ENCODE data around the gene MSTO1. TPM values are rescaled to one million over a fixed set of nuclear protein-coding genes. Genes with fewer than 3 reads are reported as not detected.
A peak's percentile ranks its signal among the peaks of the same experiment; 100 is the strongest.
"Not testable (repeated sequence)": the region's sequence is repeated elsewhere in the genome, so short reads cannot be mapped to it uniquely, and the experiment has no call there.

Gene MSTO1
- polyA plus RNA-seq (25.4 to 41.1 TPM (median 30.5 TPM) in 3 replicates), polyA minus RNA-seq (39.8 to 71.2 TPM (median 42.2 TPM) in 3 replicates)
- 10.1 TPM for polyA plus RNA-seq (2011; ENCODE audit: low read depth)
- 22.3 and 23.0 TPM in 2 replicates for polyA plus RNA-seq (2011; cell fraction: cytosol; rRNA removed)
- 78.4 and 94.8 TPM in 2 replicates for polyA plus RNA-seq (2011; cell fraction: nucleus; rRNA removed)
- 22.1 and 44.4 TPM in 2 replicates for polyA plus RNA-seq (2012; ENCODE audit: low replicate concordance)
- 19.4 TPM for polyA minus RNA-seq (2011; cell fraction: cytosol; rRNA and poly(A)+ RNA removed)
- 32.3 and 42.7 TPM in 2 replicates for polyA minus RNA-seq (2011; cell fraction: nucleus; rRNA and poly(A)+ RNA removed)

GRCh38 chr1:155609515-155610256 lies at the start of gene MSTO1:
TSS of gene MSTO1 (plus strand) at chr1:155610218. CDS start at chr1:155610249, 31 bp downstream.
- no peaks in the 10 kb centered on the region for H3K9me3 ChIP-seq (ENCODE audit: control insufficient read depth, low read depth, low read length)
- no peaks in the 10 kb centered on the region for H3K9me1 ChIP-seq (ENCODE audit: control insufficient read depth, extremely low read depth, insufficient read depth, low read length)
- no peaks in the 10 kb centered on the region for H3K27me3 ChIP-seq (ENCODE audit: control insufficient read depth, extremely low read depth, insufficient read depth, low read length)
- H3K4me3 ChIP-seq (ENCODE audit: control insufficient read depth in 2 of 3, extremely low read depth in 1 of 3, insufficient read depth in 2 of 3, low read depth in 1 of 3, low read length in 3 of 3): peak within 1 kb of the TSS; percentile 42 to 96 (median 89)
- H3K4me2 ChIP-seq (ENCODE audit: control insufficient read depth, extremely low read depth, insufficient read depth, low read depth, low read length): peak within 1 kb of the TSS; percentile 98
- TF ChIP-seq EZH2 (IDR thresholded peaks at IDR 0.05; ENCODE audit: low read length) (no peak), CTCF (optimal IDR thresholded peaks at IDR 0.05 in 1 of 3, IDR thresholded peaks at IDR 0.05 in 1 of 3, conservative IDR thresholded peaks at IDR 0.05 in 1 of 3; ENCODE audit: extremely low read depth in 1 of 3, insufficient read depth in 2 of 3, low read length in 3 of 3) (no peak)
- dilution Hi-C loops (cut with MboI; ENCODE audit: extremely low pct_ligation_motif_present, low sequenced_read_pairs): no loop called here
- H3K27ac ChIP-seq (ENCODE audit: control insufficient read depth, insufficient read depth, low read length): peak within 1 kb of the TSS; percentile 95
- no peaks in the 10 kb centered on the region for H3K4me1 ChIP-seq (ENCODE audit: control insufficient read depth, extremely low read depth, insufficient read depth, low read length)
- no peaks in the 10 kb centered on the region for H4K20me1 ChIP-seq (ENCODE audit: control insufficient read depth, extremely low read depth, insufficient read depth, low read length)
- FAIRE-seq (peak; percentile 75), DNase-seq (ENCODE audit: low read depth, low spot score) (peak; percentile 91)
- peak within 1 kb of the TSS; percentile 95 for H3K9ac ChIP-seq (ENCODE audit: control insufficient read depth, extremely low read depth, insufficient read depth, low read length)
- H2AFZ ChIP-seq (ENCODE audit: control insufficient read depth, low read length): peak within 1 kb of the TSS; percentile 91
- H3K36me3 ChIP-seq (ENCODE audit: control insufficient read depth in 2 of 2, extremely low read depth in 1 of 2, insufficient read depth in 2 of 2, low read length in 2 of 2): peaks cover 5 to 9% of the 10 kb centered on the region in 2 experiments
- H3K79me2 ChIP-seq (ENCODE audit: control insufficient read depth, insufficient read depth, low read length): peaks cover 1% of the 10 kb centered on the region

- peaks cover 85% of the 10 kb centered on the region for H3K79me2 ChIP-seq (ENCODE audit: control insufficient read depth, insufficient read depth, low read length)
- H3K4me2 ChIP-seq (ENCODE audit: control insufficient read depth, extremely low read depth, insufficient read depth, low read depth, low read length); dilution Hi-C loops (cut with MboI; ENCODE audit: extremely low pct_ligation_motif_present, low sequenced_read_pairs); FAIRE-seq; H3K9me1 ChIP-seq (ENCODE audit: control insufficient read depth, extremely low read depth, insufficient read depth, low read length); H3K9me3 ChIP-seq (ENCODE audit: control insufficient read depth, low read depth, low read length); H3K27me3 ChIP-seq (ENCODE audit: control insufficient read depth, extremely low read depth, insufficient read depth, low read length); H3K36me3 ChIP-seq (ENCODE audit: control insufficient read depth in 2 of 2, extremely low read depth in 1 of 2, insufficient read depth in 2 of 2, low read length in 2 of 2); DNase-seq (ENCODE audit: low read depth, low spot score); H4K20me1 ChIP-seq (ENCODE audit: control insufficient read depth, extremely low read depth, insufficient read depth, low read length): not testable (repeated sequence)
- H3K27ac ChIP-seq (ENCODE audit: control insufficient read depth, insufficient read depth, low read length): peak overlapping the region; percentile 94
- peaks cover 18% of the 10 kb centered on the region for H3K4me1 ChIP-seq (ENCODE audit: control insufficient read depth, extremely low read depth, insufficient read depth, low read length)
- H3K9ac ChIP-seq (ENCODE audit: control insufficient read depth, extremely low read depth, insufficient read depth, low read length): peak overlapping the region; percentile 96
- peak overlapping the region; percentile 65 to 91 (median 83) for H3K4me3 ChIP-seq (ENCODE audit: control insufficient read depth in 2 of 3, extremely low read depth in 1 of 3, insufficient read depth in 2 of 3, low read depth in 1 of 3, low read length in 3 of 3)
- H2AFZ ChIP-seq (ENCODE audit: control insufficient read depth, low read length): peak overlapping the region; percentile 94
Observed at GRCh38 chr1:155561779-155562580, 48.0 kb upstream of the MSTO1 start.

All from keratinocyte (primary cell).